ENCODE measurements around the gene FAM114A1.

The FAM114A1 gene

DNA sequence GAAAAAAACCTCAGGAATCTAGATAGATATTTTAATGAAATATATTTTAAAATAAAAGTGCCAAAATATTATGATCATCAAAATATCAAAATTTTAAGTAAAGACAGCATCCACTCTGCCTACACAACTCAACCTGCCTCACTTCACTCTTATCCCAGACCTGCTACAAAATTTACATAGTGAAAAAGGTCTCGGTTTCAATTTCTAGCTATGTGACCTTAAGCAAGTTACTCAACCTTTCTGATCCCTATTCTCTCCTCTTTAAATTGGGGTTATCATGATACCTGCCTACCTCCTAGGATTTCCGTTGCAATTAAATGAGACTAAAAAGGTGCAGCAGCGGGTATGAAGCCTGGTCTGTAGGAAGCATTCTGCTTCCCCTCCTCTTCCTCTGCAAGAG is 72.9 kb downstream of the FAM114A1 start:
- TF ChIP-seq TAF1 (IDR thresholded peaks at IDR 0.05; ENCODE audit: borderline replicate concordance, insufficient read depth, low read length), result no peak
- TF ChIP-seq FOXP2 (optimal IDR thresholded peaks at IDR 0.05; ENCODE audit: borderline replicate concordance, extremely low read depth, extremely low read length, insufficient read depth), result no peak
- TF ChIP-seq, protein P1, sequence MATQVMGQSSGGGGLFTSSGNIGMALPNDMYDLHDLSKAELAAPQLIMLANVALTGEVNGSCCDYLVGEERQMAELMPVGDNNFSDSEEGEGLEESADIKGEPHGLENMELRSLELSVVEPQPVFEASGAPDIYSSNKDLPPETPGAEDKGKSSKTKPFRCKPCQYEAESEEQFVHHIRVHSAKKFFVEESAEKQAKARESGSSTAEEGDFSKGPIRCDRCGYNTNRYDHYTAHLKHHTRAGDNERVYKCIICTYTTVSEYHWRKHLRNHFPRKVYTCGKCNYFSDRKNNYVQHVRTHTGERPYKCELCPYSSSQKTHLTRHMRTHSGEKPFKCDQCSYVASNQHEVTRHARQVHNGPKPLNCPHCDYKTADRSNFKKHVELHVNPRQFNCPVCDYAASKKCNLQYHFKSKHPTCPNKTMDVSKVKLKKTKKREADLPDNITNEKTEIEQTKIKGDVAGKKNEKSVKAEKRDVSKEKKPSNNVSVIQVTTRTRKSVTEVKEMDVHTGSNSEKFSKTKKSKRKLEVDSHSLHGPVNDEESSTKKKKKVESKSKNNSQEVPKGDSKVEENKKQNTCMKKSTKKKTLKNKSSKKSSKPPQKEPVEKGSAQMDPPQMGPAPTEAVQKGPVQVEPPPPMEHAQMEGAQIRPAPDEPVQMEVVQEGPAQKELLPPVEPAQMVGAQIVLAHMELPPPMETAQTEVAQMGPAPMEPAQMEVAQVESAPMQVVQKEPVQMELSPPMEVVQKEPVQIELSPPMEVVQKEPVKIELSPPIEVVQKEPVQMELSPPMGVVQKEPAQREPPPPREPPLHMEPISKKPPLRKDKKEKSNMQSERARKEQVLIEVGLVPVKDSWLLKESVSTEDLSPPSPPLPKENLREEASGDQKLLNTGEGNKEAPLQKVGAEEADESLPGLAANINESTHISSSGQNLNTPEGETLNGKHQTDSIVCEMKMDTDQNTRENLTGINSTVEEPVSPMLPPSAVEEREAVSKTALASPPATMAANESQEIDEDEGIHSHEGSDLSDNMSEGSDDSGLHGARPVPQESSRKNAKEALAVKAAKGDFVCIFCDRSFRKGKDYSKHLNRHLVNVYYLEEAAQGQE (IDR thresholded peaks at IDR 0.05; ENCODE audit: insufficient read depth in 1 of 2, low read depth in 2 of 2, low read length in 2 of 2), result no peak
- TF ChIP-seq POLR2AphosphoS5 (IDR thresholded peaks at IDR 0.05; ENCODE audit: low read depth, low read length), result no peak
- TF ChIP-seq SIN3A (IDR thresholded peaks at IDR 0.05; ENCODE audit: borderline replicate concordance, insufficient read depth, low read length), result no peak

DNA sequence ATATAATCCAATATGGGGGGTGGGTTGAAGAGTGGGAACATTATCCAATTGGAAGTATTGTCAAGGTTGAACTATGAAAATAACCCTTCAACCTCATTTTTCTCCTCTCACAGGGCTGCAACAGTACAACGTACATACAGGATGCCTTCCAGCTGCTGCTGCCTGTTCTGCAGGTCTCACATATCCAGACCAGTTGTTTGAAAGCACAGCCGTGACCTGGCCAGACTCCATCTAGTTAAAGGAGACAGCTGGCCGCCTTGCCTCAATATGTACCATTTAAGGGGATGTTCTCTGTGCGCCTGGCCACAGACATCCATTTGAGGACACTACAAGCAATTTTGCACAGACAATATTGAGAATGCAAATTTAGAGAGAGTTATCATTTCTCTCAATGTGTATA is 75.7 kb downstream of the FAM114A1 start:
- no peak for TF ChIP-seq POLR2AphosphoS5 (IDR thresholded peaks at IDR 0.05; ENCODE audit: low read depth, low read length)

DNA sequence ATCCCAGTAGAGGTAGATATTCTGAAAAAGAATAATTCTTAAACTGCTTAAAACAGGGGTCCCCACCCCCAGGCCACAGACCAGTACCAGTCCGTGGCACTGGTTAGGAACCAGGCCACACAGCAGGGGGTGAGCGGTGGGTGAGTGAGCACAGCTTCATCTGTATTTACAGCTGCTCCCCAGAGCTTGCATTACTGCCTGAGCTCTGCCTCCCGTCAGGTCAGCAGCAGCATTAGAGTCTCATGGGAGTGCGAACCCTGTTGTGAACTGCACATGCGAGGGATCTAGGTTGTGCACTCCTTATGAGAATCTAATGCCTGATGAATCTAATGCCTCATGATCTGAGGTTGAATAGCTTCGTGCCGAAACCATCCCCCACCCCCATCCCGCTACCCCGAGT is 76.8 kb downstream of the FAM114A1 start:
- TF ChIP-seq SIN3A (IDR thresholded peaks at IDR 0.05; ENCODE audit: borderline replicate concordance, insufficient read depth, low read length) (no peak), TAF1 (IDR thresholded peaks at IDR 0.05; ENCODE audit: borderline replicate concordance, insufficient read depth, low read length) (no peak), FOXP2 (optimal IDR thresholded peaks at IDR 0.05; ENCODE audit: borderline replicate concordance, extremely low read depth, extremely low read length, insufficient read depth) (no peak), POLR2AphosphoS5 (IDR thresholded peaks at IDR 0.05; ENCODE audit: low read depth, low read length) (no peak)
- TF ChIP-seq, protein P1 (IDR thresholded peaks at IDR 0.05; ENCODE audit: insufficient read depth in 1 of 2, low read depth in 2 of 2, low read length in 2 of 2), result no peak

DNA sequence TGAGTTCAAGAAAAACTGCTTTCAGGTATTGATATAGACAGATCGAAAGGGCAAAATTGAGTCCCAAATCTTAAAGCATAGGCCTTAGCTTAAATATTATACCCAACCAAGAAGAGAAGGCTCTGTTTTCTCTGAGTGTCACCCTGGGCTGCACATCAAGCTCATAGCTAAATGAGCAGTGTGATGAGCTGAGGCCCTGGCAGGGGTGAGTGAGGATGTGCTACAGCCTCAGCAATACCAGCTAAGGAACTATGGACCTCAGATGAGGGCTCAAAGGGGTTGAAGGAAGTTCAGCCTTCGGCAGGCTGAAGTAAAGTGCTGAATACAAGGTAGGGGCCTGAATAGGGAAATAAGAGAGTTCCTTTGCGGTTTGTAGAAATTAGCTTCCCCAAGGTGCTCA is 79.3 kb downstream of the FAM114A1 start:
- no peak for TF ChIP-seq POLR2AphosphoS5 (IDR thresholded peaks at IDR 0.05; ENCODE audit: low read depth, low read length)
- TF ChIP-seq TAF1 (IDR thresholded peaks at IDR 0.05; ENCODE audit: borderline replicate concordance, insufficient read depth, low read length), result no peak
- TF ChIP-seq SIN3A (IDR thresholded peaks at IDR 0.05; ENCODE audit: borderline replicate concordance, insufficient read depth, low read length), result no peak
- TF ChIP-seq, protein P1 (IDR thresholded peaks at IDR 0.05; ENCODE audit: insufficient read depth in 1 of 2, low read depth in 2 of 2, low read length in 2 of 2), result no peak
- no peak for TF ChIP-seq FOXP2 (optimal IDR thresholded peaks at IDR 0.05; ENCODE audit: borderline replicate concordance, extremely low read depth, extremely low read length, insufficient read depth)

DNA sequence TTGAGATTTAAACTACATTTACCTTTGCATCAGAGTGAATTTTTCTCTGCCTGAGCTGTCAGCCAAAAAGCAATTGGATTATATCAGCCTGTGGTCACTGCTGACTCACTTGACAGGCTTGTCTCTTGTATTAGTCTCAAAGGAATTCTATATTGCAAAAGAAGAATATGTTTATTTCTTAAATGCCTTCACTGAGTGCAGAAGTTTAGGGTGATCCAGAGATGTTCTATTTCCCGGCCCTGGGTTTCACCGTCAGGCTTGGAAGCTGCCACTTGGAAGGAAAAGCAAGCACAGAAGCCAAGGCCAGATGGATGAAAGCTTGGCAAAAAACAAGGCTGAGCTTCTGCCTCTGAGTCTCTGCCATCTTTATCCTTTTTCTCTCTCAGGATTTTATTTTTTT is 80.9 kb downstream of the FAM114A1 start:
- TF ChIP-seq, protein P1 (IDR thresholded peaks at IDR 0.05; ENCODE audit: insufficient read depth in 1 of 2, low read depth in 2 of 2, low read length in 2 of 2), result no peak
